ENCODE results near the gene CEP85L. TPM values are rescaled to one million over a fixed set of nuclear protein-coding genes. Genes with fewer than 3 reads are reported as not detected.

Gene CEP85L
- total RNA-seq, 1 donor from 2014 or later = 11.0 TPM

DNA sequence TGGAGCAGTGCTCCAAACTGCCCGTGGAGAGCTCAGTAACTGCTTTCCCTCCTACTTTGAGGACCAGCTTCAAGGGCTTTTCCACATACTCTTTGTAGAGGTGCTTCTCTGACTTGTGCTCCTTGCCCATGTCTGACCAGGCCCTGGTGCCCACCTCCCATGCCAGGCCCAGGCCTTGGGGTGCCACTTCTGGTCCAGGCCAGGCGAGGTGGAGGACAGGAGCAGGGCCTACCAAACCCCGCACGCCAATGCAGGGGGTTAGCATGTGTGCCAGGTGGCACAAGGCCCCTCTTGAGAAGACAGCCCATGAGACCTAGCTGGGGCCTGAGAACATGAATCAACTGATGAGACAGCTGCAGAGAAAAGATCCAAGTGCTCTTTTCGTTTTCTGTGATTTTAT lies 150.3 kb downstream of the CEP85L start:
- no peak overlapping the region for H3K27ac ChIP-seq
- no peaks in the 10 kb centered on the region for H3K9me3 ChIP-seq
- DNase-seq (no peak), ATAC-seq (peak in 1 of 2 donors; percentile 30)
- H3K4me3 ChIP-seq = no peak overlapping the region
- no peaks in the 10 kb centered on the region for H3K4me1 ChIP-seq
- no peaks in the 10 kb centered on the region for H3K36me3 ChIP-seq
- intact Hi-C loops (cut with DNase I) = no loop called here
- no peaks in the 10 kb centered on the region for H3K27me3 ChIP-seq (ENCODE audit: low read depth)
- TF ChIP-seq, protein P1, sequence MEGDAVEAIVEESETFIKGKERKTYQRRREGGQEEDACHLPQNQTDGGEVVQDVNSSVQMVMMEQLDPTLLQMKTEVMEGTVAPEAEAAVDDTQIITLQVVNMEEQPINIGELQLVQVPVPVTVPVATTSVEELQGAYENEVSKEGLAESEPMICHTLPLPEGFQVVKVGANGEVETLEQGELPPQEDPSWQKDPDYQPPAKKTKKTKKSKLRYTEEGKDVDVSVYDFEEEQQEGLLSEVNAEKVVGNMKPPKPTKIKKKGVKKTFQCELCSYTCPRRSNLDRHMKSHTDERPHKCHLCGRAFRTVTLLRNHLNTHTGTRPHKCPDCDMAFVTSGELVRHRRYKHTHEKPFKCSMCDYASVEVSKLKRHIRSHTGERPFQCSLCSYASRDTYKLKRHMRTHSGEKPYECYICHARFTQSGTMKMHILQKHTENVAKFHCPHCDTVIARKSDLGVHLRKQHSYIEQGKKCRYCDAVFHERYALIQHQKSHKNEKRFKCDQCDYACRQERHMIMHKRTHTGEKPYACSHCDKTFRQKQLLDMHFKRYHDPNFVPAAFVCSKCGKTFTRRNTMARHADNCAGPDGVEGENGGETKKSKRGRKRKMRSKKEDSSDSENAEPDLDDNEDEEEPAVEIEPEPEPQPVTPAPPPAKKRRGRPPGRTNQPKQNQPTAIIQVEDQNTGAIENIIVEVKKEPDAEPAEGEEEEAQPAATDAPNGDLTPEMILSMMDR (IDR thresholded peaks at IDR 0.05) = no peak

DNA sequence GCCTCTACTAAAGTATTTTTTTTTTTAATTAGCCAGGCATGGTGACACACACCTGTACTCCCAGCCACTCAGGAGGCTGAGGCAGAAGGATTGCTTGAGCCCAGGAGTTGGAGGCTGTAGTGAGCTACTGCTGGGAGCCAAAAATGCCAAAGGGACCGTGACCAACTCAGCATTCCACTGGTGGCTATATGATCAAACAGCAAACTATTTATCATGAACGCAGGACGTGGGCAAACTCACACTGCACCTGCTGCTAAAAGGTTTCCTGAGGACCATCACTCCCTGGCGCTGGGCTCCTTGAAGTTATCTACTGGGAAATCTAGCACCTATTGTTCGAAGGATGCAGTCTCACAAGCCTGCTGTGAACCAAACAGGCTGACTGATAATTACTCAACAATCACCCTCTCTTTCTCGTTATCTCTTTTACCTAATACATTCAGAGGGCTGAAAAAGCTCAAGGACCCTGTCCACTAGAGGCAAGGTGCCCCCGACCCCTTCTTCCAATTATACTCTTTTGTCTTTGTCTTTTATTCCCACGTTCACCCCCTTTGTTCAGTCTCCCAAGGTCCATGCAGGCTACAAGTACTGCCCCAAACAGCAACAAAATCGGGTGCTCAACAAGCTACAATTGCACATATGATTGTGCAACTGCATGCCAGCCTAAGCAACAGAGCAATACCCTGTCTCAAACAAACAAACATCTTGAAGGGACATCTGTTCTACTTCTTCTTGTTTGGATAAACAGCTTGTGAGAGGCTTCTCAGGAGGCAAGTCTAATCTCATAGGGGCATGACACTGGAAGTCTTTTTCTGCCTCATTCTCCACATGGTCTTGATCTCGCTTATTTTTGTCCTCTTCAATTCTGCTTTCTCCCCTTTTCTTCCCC lies 151.0 kb downstream of the CEP85L start:
- H3K4me1 ChIP-seq = no peaks in the 10 kb centered on the region
- intact Hi-C loops (cut with DNase I) = no loop called here
- no peaks in the 10 kb centered on the region for H3K27me3 ChIP-seq (ENCODE audit: low read depth)
- ATAC-seq (no peak), DNase-seq (no peak)
- H3K4me3 ChIP-seq = no peak overlapping the region
- TF ChIP-seq, protein P1 (IDR thresholded peaks at IDR 0.05) = no peak
- no peaks in the 10 kb centered on the region for H3K36me3 ChIP-seq
- H3K9me3 ChIP-seq = no peaks in the 10 kb centered on the region
- no peak overlapping the region for H3K27ac ChIP-seq

DNA sequence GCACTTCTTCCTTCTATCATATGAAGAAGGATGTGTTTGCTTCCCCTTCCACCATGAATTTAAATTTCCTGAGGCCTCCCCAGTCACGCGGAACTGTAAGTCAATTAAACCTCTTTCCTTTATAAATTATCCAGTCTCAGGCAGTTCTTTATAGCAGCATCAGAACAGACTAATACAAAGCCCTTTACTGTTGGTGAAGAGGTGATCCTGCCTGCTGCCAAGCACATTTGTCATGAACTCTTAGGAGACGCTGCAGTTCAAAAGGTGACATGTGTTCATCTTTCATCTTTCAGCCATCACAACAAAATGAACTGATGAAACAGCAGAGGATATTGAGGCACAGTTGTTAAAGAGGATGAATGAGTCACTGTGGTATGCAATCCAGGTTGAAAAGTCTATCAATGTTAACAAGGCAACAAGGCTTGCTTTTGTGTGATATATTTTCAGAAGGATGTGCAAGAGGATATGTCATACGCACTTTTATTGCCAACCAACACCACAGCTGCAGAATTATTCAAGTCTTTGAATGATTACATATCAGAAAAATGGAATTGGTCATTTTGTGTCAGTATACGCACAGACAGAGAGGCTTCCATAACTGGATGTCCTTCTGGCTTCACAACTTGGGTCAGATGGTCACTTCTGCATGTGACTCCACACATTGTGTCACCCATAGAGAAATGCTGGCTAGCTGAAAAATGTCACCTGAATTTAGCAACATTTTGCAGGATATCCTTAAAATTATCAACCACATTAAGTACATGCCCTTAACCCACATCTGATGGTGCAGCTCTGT lies 155.7 kb downstream of the CEP85L start:
- TF ChIP-seq, protein P1 (IDR thresholded peaks at IDR 0.05) = no peak

DNA sequence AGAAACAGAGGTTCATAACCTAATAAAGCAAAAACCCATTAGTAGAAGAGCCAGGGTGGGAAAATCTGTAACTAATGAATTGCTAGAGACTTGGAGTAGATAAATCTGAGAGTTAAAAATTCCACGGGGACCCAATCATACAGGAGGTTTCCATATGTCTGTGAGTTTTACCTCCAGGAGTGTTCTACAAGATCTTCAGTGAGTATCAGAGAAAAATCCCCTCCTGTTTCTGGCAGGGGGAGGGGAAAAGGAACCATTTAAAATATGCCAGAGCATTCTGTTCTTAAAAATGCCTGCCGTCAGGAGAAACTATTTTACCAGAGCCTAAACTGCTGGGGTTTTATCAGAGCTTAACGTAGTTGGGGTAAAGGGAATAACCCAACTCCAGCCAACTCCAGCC lies 157.3 kb downstream of the CEP85L start:
- Histone ChIP-seq H3K4me3 (no peak overlapping the region), H3K9me3 (peaks cover under 1% of the 10 kb centered on the region), H3K36me3 (peaks cover 4% of the 10 kb centered on the region), H3K4me1 (no peaks in the 10 kb centered on the region), H3K27me3 (ENCODE audit: low read depth) (no peaks in the 10 kb centered on the region), H3K27ac (no peak overlapping the region)
- TF ChIP-seq, protein P1 (IDR thresholded peaks at IDR 0.05) = no peak
- intact Hi-C loops (cut with DNase I) = no loop called here
- DNase-seq (no peak), ATAC-seq (no peak)

More for the DNA sequence above, 155.7 kb downstream of the CEP85L start:
- no peaks in the 10 kb centered on the region for H3K4me1 ChIP-seq
- H3K4me3 ChIP-seq = no peak overlapping the region
- no peak for DNase-seq
- no peak for ATAC-seq
- no peak overlapping the region for H3K27ac ChIP-seq
- H3K27me3 ChIP-seq (ENCODE audit: low read depth) = no peaks in the 10 kb centered on the region
- intact Hi-C loops (cut with DNase I) = no loop called here
- no peaks in the 10 kb centered on the region for H3K9me3 ChIP-seq
- H3K36me3 ChIP-seq = peaks cover 4% of the 10 kb centered on the region

DNA sequence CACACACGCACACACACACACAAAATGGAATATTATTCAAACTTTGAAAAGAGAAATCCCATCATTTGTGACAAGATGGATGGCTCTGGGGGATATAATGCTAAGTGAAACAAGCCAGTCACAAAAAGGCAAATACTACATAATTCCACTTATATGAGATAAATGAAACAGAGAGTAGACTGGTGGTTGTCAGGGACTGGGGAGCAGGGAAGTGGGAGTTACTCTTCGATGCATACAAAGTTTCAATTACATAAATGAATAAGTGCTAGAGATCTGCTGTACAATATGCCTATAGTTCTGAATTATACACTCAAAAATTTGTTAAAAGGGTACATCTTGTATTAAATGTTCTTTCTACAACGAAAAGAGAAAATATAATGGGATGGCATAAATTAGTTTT lies 161.4 kb downstream of the CEP85L start:
- DNase-seq (no peak), ATAC-seq (no peak)
- intact Hi-C loops (cut with DNase I) = no loop called here
- TF ChIP-seq, protein P1 (IDR thresholded peaks at IDR 0.05) = no peak
- Histone ChIP-seq H3K9me3 (peaks cover 16% of the 10 kb centered on the region), H3K27ac (no peak overlapping the region), H3K4me3 (no peak overlapping the region), H3K4me1 (no peaks in the 10 kb centered on the region), H3K27me3 (ENCODE audit: low read depth) (no peaks in the 10 kb centered on the region), H3K36me3 (peaks cover 15% of the 10 kb centered on the region)

Data from lower lobe of right lung (tissue), 2 donors.